Measurements from ENCODE around the gene NELL1. TPM values are rescaled to one million over a fixed set of nuclear protein-coding genes. Genes with fewer than 3 reads are reported as not detected.
A peak's percentile ranks its signal among the peaks of the same experiment; 100 is the strongest.

NELL1 gene
- total RNA-seq, 1 donor from 2014 or later: not detected

GRCh38 chr11:20760811-20761210 is 91.4 kb downstream of the NELL1 start:
- Histone ChIP-seq H3K4me1 (no peaks in the 10 kb centered on the region), H4K20me1 (ENCODE audit: low read depth) (no peaks in the 10 kb centered on the region), H2AFZ (replicated peaks) (no peak overlapping the region), H3K36me3 (no peaks in the 10 kb centered on the region), H3K4me2 (no peak overlapping the region), H3K79me2 (ENCODE audit: low read depth) (no peaks in the 10 kb centered on the region), H3K9me3 (ENCODE audit: low read depth) (no peaks in the 10 kb centered on the region), H3K27ac (no peak overlapping the region), H3F3A (ENCODE audit: low read depth) (no peaks in the 10 kb centered on the region), H3K9ac (no peak overlapping the region), H3K27me3 (no peaks in the 10 kb centered on the region), H3K4me3 (no peak overlapping the region)
- peaks cover 8% of the 10 kb centered on the region for H3K27me3 Mint-ChIP-seq (ENCODE audit: insufficient read depth, low read depth)
- TF ChIP-seq CTCF (IDR thresholded peaks at IDR 0.05): no peak
- no peak for TF ChIP-seq EZH2 (IDR thresholded peaks at IDR 0.05)
- no peak for TF ChIP-seq EZH2phosphoT487 (IDR thresholded peaks at IDR 0.05)
- no peaks in the 10 kb centered on the region for H3K9me3 Mint-ChIP-seq
- DNase-seq (ENCODE audit: low spot score): no peak
- H3K4me3 Mint-ChIP-seq: no peak overlapping the region
- no peaks in the 10 kb centered on the region for H3K36me3 Mint-ChIP-seq
- H3K4me1 Mint-ChIP-seq: peaks cover 10% of the 10 kb centered on the region
- no peak overlapping the region for H3K27ac Mint-ChIP-seq

- Histone ChIP-seq H3K9ac (no peak overlapping the region), H4K20me1 (ENCODE audit: low read depth) (no peaks in the 10 kb centered on the region), H3K4me3 (no peak overlapping the region), H3K27me3 (no peaks in the 10 kb centered on the region), H3K4me1 (no peaks in the 10 kb centered on the region), H3K9me3 (ENCODE audit: low read depth) (no peaks in the 10 kb centered on the region), H3K27ac (no peak overlapping the region), H3K36me3 (no peaks in the 10 kb centered on the region), H2AFZ (replicated peaks) (no peak overlapping the region), H3K4me2 (no peak overlapping the region), H3K79me2 (ENCODE audit: low read depth) (no peaks in the 10 kb centered on the region), H3F3A (ENCODE audit: low read depth) (no peaks in the 10 kb centered on the region)
- Mint-ChIP-seq H3K4me1 (peaks cover 10% of the 10 kb centered on the region), H3K36me3 (no peaks in the 10 kb centered on the region), H3K27ac (peak overlapping the region; percentile 34), H3K9me3 (peaks cover 3% of the 10 kb centered on the region), H3K27me3 (ENCODE audit: insufficient read depth, low read depth) (peaks cover 5% of the 10 kb centered on the region), H3K4me3 (no peak overlapping the region)
- DNase-seq (ENCODE audit: low spot score): peak; percentile 12
- TF ChIP-seq CTCF (IDR thresholded peaks at IDR 0.05) (no peak), EZH2 (IDR thresholded peaks at IDR 0.05) (no peak), EZH2phosphoT487 (IDR thresholded peaks at IDR 0.05) (no peak)
Observed at GRCh38 chr11:20762116-20762844, 92.9 kb downstream of the NELL1 start.

- Histone ChIP-seq H3K36me3 (no peaks in the 10 kb centered on the region), H3F3A (ENCODE audit: low read depth) (no peaks in the 10 kb centered on the region), H3K9me3 (ENCODE audit: low read depth) (no peaks in the 10 kb centered on the region), H3K27ac (no peak overlapping the region), H3K4me1 (no peaks in the 10 kb centered on the region), H3K9ac (no peak overlapping the region), H3K4me2 (no peak overlapping the region), H2AFZ (replicated peaks) (no peak overlapping the region), H4K20me1 (ENCODE audit: low read depth) (no peaks in the 10 kb centered on the region), H3K4me3 (no peak overlapping the region), H3K79me2 (ENCODE audit: low read depth) (no peaks in the 10 kb centered on the region), H3K27me3 (no peaks in the 10 kb centered on the region)
- TF ChIP-seq EZH2phosphoT487 (IDR thresholded peaks at IDR 0.05): no peak
- DNase-seq (ENCODE audit: low spot score): no peak
- no peaks in the 10 kb centered on the region for H3K36me3 Mint-ChIP-seq
- no peak overlapping the region for H3K4me3 Mint-ChIP-seq
- no peak overlapping the region for H3K27ac Mint-ChIP-seq
- H3K4me1 Mint-ChIP-seq: peaks cover 10% of the 10 kb centered on the region
- peaks cover 3% of the 10 kb centered on the region for H3K9me3 Mint-ChIP-seq
- peaks cover 5% of the 10 kb centered on the region for H3K27me3 Mint-ChIP-seq (ENCODE audit: insufficient read depth, low read depth)
Observed at GRCh38 chr11:20762980-20763379, 93.6 kb downstream of the NELL1 start.

GRCh38 chr11:20770414-20770946 is 101.1 kb downstream of the NELL1 start:
- TF ChIP-seq EZH2phosphoT487 (IDR thresholded peaks at IDR 0.05) (peak; percentile 49), EZH2 (IDR thresholded peaks at IDR 0.05) (no peak)
- peaks cover 29% of the 10 kb centered on the region for H3K4me1 Mint-ChIP-seq
- H3K27me3 ChIP-seq: no peaks in the 10 kb centered on the region
- no peaks in the 10 kb centered on the region for H4K20me1 ChIP-seq (ENCODE audit: low read depth)
- H3K9ac ChIP-seq: no peak overlapping the region
- H3K4me3 Mint-ChIP-seq: no peak overlapping the region
- H3K4me2 ChIP-seq: no peak overlapping the region
- no peak for DNase-seq (ENCODE audit: low spot score)
- no peaks in the 10 kb centered on the region for H3K9me3 ChIP-seq (ENCODE audit: low read depth)
- no peaks in the 10 kb centered on the region for H3K4me1 ChIP-seq
- no peak overlapping the region for H3K27ac ChIP-seq
- no peak overlapping the region for H3K27ac Mint-ChIP-seq
- H3K36me3 Mint-ChIP-seq: no peaks in the 10 kb centered on the region
- peaks cover 6% of the 10 kb centered on the region for H3K27me3 Mint-ChIP-seq (ENCODE audit: insufficient read depth, low read depth)
- no peaks in the 10 kb centered on the region for H3K79me2 ChIP-seq (ENCODE audit: low read depth)
- peaks cover 3% of the 10 kb centered on the region for H3K9me3 Mint-ChIP-seq
- no peaks in the 10 kb centered on the region for H3F3A ChIP-seq (ENCODE audit: low read depth)
- H3K36me3 ChIP-seq: no peaks in the 10 kb centered on the region
- no peak overlapping the region for H2AFZ ChIP-seq (replicated peaks)
- no peak overlapping the region for H3K4me3 ChIP-seq

All from neural progenitor cell (in vitro differentiated cells).